A549 (cell line): Measurements from ENCODE around the gene LCAT. TPM values are rescaled to one million over a fixed set of nuclear protein-coding genes. Genes with fewer than 3 reads are reported as not detected.

ENCODE experiments used
- ATAC-seq, 2 experiments: fragments of 200-7000 bp in 1 of 2; fragments of >200 bp in 1 of 2; cut with Nextera tagmentation in 1 of 2; cut with Tn5 transposase in 1 of 2; 3 replicates each; pipeline versions ENCODE4 v1.8.0 to v1.9.1; 2018 to 2020; ENCODE audit warnings: mild to moderate bottlenecking in 1 of 2, moderate library complexity in 1 of 2
- CTCF ChIA-PET: fragments of 300-600 bp; sonication (Branson Sonifier 250); formaldehyde crosslinking; extraction: SDS; loops from one replicate; lab custom pipeline; 2021; ENCODE audit warnings: antibody characterized with exemption, inconsistent platforms; lab: Yijun Ruan, JAX
- POLR2A ChIA-PET: fragments of 350-600 bp; formaldehyde crosslinking; extraction: SDS; loops from one replicate; lab custom pipeline; 2021; ENCODE audit warnings: antibody characterized with exemption, inconsistent platforms; lab: Yijun Ruan, JAX
- DNase-seq, 2 experiments: peaks; one replicate each; pipeline versions ENCODE4 v3.0.0 to v3.0.0-alpha.2; 2011 to 2016; ENCODE audit warnings: low read depth in 1 of 2, low spot score in 1 of 2
- FAIRE-seq: peaks from 2 replicates; lab custom pipeline; 2011; peaks lifted over from hg19 to GRCh38; lab: Jason Lieb, UNC
- H3K27ac ChIP-seq, 2 experiments: fragments of >200 bp; sonication (Bioruptor Twin); formaldehyde crosslinking; 3 replicates each; pipeline ENCODE4 v1.5.1; 2016 to 2017
- H3K4me1 ChIP-seq: fragments of >200 bp; sonication (Bioruptor Twin); formaldehyde crosslinking; 3 replicates; pipeline ENCODE4 v1.6.1; 2016
- H3K4me2 ChIP-seq: fragments of >200 bp; sonication (Bioruptor Twin); formaldehyde crosslinking; 3 replicates; pipeline ENCODE4 v1.6.1; 2016
- H3K4me3 ChIP-seq: fragments of >200 bp; sonication (Bioruptor Twin); formaldehyde crosslinking; 3 replicates; pipeline ENCODE4 v1.5.1; 2016
- H3K9me3 ChIP-seq: fragments of >200 bp; sonication (Bioruptor Twin); formaldehyde crosslinking; 3 replicates; pipeline ENCODE4 v1.6.1; 2016
- CEBPB ChIP-seq, 2 experiments: fragments of >200 bp in 1 of 2; sonication (Bioruptor Twin) in 1 of 2; formaldehyde crosslinking in 1 of 2; IDR thresholded peaks; 2 replicates each; pipeline ENCODE4 v1.6.1; 2012 to 2016
- CHD4 ChIP-seq: fragments of 200-600 bp; sonication (generic); IDR thresholded peaks from 2 replicates; pipeline ENCODE4 v1.6.1; 2016; ENCODE audit warnings: antibody characterized with exemption, mild to moderate bottlenecking, borderline replicate concordance
- FOSB ChIP-seq: fragments of 250-450 bp; sonication (Bioruptor Pico); IDR thresholded peaks from 2 replicates; pipeline ENCODE4 v1.5.0; 2020; ENCODE audit warnings: mild to moderate bottlenecking, moderate library complexity
- FOXS1 ChIP-seq: fragments of 250-450 bp; sonication (Bioruptor Pico); IDR thresholded peaks from 2 replicates; pipeline ENCODE4 v1.5.0; 2020; ENCODE audit warnings: mild to moderate bottlenecking, moderate library complexity
- HEYL ChIP-seq: fragments of 250-450 bp; sonication (Bioruptor Pico); IDR thresholded peaks from 2 replicates; pipeline ENCODE4 v1.8.0; 2021; ENCODE audit warnings: mild to moderate bottlenecking, moderate library complexity
- HOXB5 ChIP-seq: fragments of 250-450 bp; sonication (Bioruptor Pico); IDR thresholded peaks from 2 replicates; pipeline ENCODE4 v1.5.0; 2020; ENCODE audit warnings: mild to moderate bottlenecking, moderate library complexity
- JUN ChIP-seq, 2 experiments: fragments of >200 bp; sonication (Bioruptor Twin); formaldehyde crosslinking; IDR thresholded peaks; 2 replicates in 1 of 2; 3 replicates in 1 of 2; pipeline ENCODE4 v1.6.1; 2016 to 2017
- KDM1A ChIP-seq: fragments of 200-600 bp; sonication (generic); IDR thresholded peaks from 2 replicates; pipeline ENCODE4 v1.6.1; 2016; ENCODE audit warnings: low read depth, mild to moderate bottlenecking
- KDM5A ChIP-seq: fragments of 200-600 bp; sonication (generic); IDR thresholded peaks from 2 replicates; pipeline ENCODE4 v1.6.1; 2016; ENCODE audit warnings: antibody characterized with exemption, mild to moderate bottlenecking
- MYC ChIP-seq: IDR thresholded peaks from 2 replicates; pipeline ENCODE4 v1.6.1; 2012; ENCODE audit warnings: mild to moderate bottlenecking, inconsistent platforms, low read length, improper control_type of control experiment, borderline replicate concordance
- NFE2L2 ChIP-seq: fragments of 150-350 bp; conservative IDR thresholded peaks from 2 replicates; pipeline ENCODE4 v1.6.1; 2014; ENCODE audit warnings: low read length
- PHF8 ChIP-seq: fragments of 200-600 bp; sonication (generic); IDR thresholded peaks from 2 replicates; pipeline ENCODE4 v1.6.1; 2016; ENCODE audit warnings: low read depth, mild to moderate bottlenecking, antibody characterized with exemption, moderate library complexity, borderline replicate concordance
- POLR2A ChIP-seq: IDR thresholded peaks from 2 replicates; pipeline ENCODE4 v1.6.1; 2012; ENCODE audit warnings: mild to moderate bottlenecking, low read length
- RCOR1 ChIP-seq: fragments of 150-350 bp; IDR thresholded peaks from 2 replicates; pipeline ENCODE4 v1.6.1; 2014; ENCODE audit warnings: antibody characterized with exemption, low read length, low read depth
- RFX5 ChIP-seq: fragments of 450-650 bp; IDR thresholded peaks from 2 replicates; pipeline ENCODE4 v1.7.1; 2014; ENCODE audit warnings: antibody characterized with exemption, mild to moderate bottlenecking, moderate library complexity
- RNF2 ChIP-seq: fragments of 200-600 bp; sonication (generic); IDR thresholded peaks from 2 replicates; pipeline ENCODE4 v1.6.1; 2016; ENCODE audit warnings: low read depth, mild to moderate bottlenecking, antibody characterized with exemption, moderate library complexity, borderline replicate concordance
- SMC3 ChIP-seq: fragments of >200 bp; sonication (Bioruptor Twin); formaldehyde crosslinking; IDR thresholded peaks from 3 replicates; pipeline ENCODE4 v1.6.1; 2018; ENCODE audit warnings: inconsistent platforms
- SREBF2 ChIP-seq: fragments of 450-650 bp; IDR thresholded peaks from 2 replicates; pipeline ENCODE4 v1.6.1; 2014; ENCODE audit warnings: mild to moderate bottlenecking, moderate library complexity
- TP53 ChIP-seq: fragments of 250-450 bp; sonication (Bioruptor Pico); IDR thresholded peaks from 2 replicates; pipeline ENCODE4 v1.5.0; 2021; ENCODE audit warnings: mild to moderate bottlenecking, moderate library complexity
- ZFP36 ChIP-seq: fragments of 450-650 bp; IDR thresholded peaks from 2 replicates; pipeline ENCODE4 v1.6.1; 2014; ENCODE audit warnings: borderline replicate concordance; ENCODE audit not compliant: partially characterized antibody
- WGBS: methylation state at CpG from one replicate; pipeline ENCODE4 v1.1.6; 2017; ENCODE audit errors: missing lambda C conversion rate; 5-methylcytosine and 5-hydroxymethylcytosine counted together
- polyA plus RNA-seq, 4 experiments: library from polyadenylated mRNA; depleted of rRNA in 3 of 4; stranded (reverse); fragments of >200 nt; fragmentation: RNase III in 1 of 4; extraction: RNeasy Plus Mini Kit Qiagen cat#74134 plus additional on column Dnase treatment in 1 of 4; gene quantifications; 2 replicates in 3 of 4; 3 replicates in 1 of 4; pipeline ENCODE4 v1.2.3, GENCODE V29; 2011 to 2017
- TF ChIP-seq, protein P1 (sequence below): fragments of >200 bp; sonication (Bioruptor Twin); formaldehyde crosslinking; IDR thresholded peaks from 3 replicates; pipeline ENCODE4 v1.6.1; 2016
- TF ChIP-seq, protein P2 (sequence below): fragments of 150-350 bp; IDR thresholded peaks from 2 replicates; pipeline ENCODE4 v1.6.1; 2014; ENCODE audit warnings: low read depth, mild to moderate bottlenecking, low read length

Gene LCAT
- polyA plus RNA-seq, 2 of the 4 experiments (the other 2 are of a cell fraction) = 1.7 to 8.4 TPM

DNA sequence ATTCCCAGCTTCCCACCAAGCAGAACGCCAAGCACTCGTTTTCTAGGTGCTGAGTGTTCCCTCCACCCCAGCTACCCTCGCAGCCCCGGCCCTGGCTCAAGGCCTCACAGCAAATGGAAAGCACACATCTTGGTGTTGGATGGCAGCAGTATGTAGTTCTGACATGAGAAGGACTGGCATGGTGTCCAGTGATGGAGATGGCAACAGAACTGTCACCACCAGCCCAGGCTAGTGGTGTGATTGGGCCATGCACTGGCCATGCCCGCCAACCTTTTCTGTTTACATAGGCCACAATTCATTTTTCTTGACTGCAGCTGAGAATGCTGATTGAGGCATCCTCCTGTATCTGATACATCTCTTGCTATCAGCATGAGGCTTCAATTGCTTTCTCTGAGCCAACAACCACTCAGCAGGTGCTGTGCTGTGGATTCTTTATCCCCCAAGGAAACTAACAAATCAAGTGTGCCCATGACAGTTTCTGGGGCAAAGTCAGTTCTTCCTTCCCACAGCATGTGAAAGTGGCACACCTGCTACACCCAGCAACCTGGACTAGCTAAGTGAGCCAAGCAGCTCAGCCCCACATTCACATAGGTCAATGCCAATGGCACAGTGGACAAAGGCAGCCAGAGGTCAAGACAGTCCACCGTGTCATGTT lies 20.7 kb upstream of the LCAT start:
- DNase-seq (no peak), ATAC-seq (no peak), FAIRE-seq (no peak)
- 88% methylated on average over 6 of the region's 6 CpGs for WGBS
- CTCF ChIA-PET = interaction anchor here (1.2 to 1.3 kb wide), 2 partner anchors 22 to 148 kb away, joined by 4 to 5 read pairs; no protein-coding TSS in a partner anchor
- TF ChIP-seq FOXS1 (no peak), KDM1A (no peak), POLR2A (no peak), NFE2L2 (no peak), HOXB5 (CRISPR knock-in tag) (no peak)
- POLR2A ChIA-PET = no interaction called here
- no peaks in the 10 kb centered on the region for H3K9me3 ChIP-seq
- no peak overlapping the region for H3K4me2 ChIP-seq
- peaks cover 25% of the 10 kb centered on the region for H3K4me1 ChIP-seq
- H3K4me3 ChIP-seq = no peak overlapping the region
- no peak overlapping the region for H3K27ac ChIP-seq

DNA sequence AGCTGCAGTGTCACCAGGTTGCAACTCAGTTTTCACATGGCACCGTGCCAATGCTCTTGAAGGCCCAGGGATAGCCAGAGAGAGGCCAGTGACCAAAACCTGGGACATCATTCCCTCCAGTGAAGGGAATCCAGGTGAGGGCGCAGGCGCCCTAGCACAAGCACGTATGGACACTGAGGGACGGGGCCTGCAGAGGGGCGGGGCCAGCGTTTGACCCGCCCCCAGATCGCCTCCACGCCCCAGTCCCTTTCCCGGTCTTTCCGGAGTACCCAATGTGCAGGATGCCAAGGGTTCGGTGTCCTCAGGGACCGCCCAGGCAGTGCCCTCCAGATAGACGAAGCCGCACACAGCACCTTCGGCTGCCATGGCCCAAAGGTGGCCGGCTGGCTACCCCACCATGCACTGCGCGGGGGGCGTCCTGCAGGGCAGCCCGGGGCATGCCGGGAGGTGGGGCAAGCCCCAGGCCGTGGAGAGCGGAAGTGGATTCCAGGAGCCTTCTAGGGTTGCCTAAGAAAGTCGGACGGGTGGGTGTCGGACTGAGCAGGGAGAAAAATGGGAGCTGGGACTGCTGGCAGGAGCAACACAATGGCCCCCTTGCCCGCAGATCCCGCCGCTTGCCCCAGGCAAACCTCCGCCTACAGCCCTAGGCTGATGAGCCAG lies 19.9 kb upstream of the LCAT start:
- ChIA-PET POLR2A (interaction anchor here (0.9 kb wide), 1 partner anchor 28 kb away, joined by 3 read pairs; no protein-coding TSS in a partner anchor), CTCF (interaction anchor here (1.2 to 1.9 kb wide), 3 partner anchors 21 to 148 kb away, joined by 3 to 9 read pairs (median 5); no protein-coding TSS in a partner anchor)
- 92% methylated on average over 20 of the region's 32 CpGs for WGBS
- FAIRE-seq = no peak
- TF ChIP-seq KDM5A (no peak), KDM1A (no peak), RFX5 (no peak), CEBPB (IDR thresholded peaks at IDR 0.05) (no peak), HEYL (CRISPR knock-in tag) (no peak), SREBF2 (no peak), SMC3 (no peak), POLR2A (no peak), CHD4 (no peak), MYC (no peak), TP53 (CRISPR knock-in tag) (no peak), PHF8 (no peak), JUN (IDR thresholded peaks at IDR 0.05) (no peak), NFE2L2 (no peak), RCOR1 (no peak), FOSB (CRISPR knock-in tag) (no peak), RNF2 (no peak), ZFP36 (no peak)
- TF ChIP-seq, protein P1, sequence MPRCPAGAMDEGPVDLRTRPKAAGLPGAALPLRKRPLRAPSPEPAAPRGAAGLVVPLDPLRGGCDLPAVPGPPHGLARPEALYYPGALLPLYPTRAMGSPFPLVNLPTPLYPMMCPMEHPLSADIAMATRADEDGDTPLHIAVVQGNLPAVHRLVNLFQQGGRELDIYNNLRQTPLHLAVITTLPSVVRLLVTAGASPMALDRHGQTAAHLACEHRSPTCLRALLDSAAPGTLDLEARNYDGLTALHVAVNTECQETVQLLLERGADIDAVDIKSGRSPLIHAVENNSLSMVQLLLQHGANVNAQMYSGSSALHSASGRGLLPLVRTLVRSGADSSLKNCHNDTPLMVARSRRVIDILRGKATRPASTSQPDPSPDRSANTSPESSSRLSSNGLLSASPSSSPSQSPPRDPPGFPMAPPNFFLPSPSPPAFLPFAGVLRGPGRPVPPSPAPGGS = no peak
- TF ChIP-seq, protein P2, sequence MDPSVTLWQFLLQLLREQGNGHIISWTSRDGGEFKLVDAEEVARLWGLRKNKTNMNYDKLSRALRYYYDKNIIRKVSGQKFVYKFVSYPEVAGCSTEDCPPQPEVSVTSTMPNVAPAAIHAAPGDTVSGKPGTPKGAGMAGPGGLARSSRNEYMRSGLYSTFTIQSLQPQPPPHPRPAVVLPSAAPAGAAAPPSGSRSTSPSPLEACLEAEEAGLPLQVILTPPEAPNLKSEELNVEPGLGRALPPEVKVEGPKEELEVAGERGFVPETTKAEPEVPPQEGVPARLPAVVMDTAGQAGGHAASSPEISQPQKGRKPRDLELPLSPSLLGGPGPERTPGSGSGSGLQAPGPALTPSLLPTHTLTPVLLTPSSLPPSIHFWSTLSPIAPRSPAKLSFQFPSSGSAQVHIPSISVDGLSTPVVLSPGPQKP = no peak
- TF ChIP-seq, all 56 proteins: peak for 0
- Histone ChIP-seq H3K4me2 (no peak overlapping the region), H3K4me3 (no peak overlapping the region), H3K27ac (no peak overlapping the region), H3K4me1 (peaks cover 20% of the 10 kb centered on the region), H3K9me3 (no peaks in the 10 kb centered on the region)
- ATAC-seq (no peak), DNase-seq (no peak)
